GM19397 (cell line): ENCODE results near the gene FCN1.

Experiments used
- ATAC-seq: cut with Tn5 transposase; IDR thresholded peaks from one replicate; pipeline ENCODE4 v1.9.1; 2021; ENCODE audit warnings: mild to moderate bottlenecking, moderate library complexity; ENCODE audit not compliant: unreplicated experiment

FCN1 gene

DNA sequence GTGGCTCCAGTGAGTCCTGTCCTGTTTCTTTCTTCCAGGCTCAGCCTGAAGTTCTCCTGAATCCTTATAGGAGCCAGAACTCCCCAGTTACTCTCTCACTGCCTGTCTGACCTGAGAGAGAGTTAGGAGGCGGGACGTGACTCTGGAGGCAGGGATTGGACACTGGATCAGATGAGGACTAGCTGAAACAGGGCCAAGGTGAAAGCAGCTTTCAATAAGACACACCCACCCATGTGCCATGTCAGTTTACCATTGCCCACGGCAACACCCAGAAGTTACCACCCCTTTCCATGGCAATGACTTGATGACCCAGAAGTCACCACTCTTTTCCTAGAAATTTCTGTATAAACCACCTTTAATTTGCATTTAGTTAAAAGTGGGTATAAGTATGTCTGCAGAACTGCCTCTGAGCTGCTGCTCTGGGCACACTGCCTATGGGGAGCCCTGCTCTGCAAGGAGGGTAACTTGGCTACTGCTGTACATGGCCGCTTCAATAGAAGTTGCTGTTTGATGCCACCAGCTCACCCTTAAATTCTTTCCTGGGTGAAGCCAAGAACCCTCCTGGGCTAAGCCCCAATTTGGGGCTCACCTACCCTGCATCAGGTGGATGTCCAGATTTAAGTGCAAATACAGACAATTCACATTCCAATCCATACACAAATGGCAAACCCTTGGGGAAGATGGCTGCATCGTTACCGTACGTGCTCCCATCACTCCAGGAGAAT lies 23.4 kb downstream of the FCN1 start:
- ATAC-seq, result no peak

DNA sequence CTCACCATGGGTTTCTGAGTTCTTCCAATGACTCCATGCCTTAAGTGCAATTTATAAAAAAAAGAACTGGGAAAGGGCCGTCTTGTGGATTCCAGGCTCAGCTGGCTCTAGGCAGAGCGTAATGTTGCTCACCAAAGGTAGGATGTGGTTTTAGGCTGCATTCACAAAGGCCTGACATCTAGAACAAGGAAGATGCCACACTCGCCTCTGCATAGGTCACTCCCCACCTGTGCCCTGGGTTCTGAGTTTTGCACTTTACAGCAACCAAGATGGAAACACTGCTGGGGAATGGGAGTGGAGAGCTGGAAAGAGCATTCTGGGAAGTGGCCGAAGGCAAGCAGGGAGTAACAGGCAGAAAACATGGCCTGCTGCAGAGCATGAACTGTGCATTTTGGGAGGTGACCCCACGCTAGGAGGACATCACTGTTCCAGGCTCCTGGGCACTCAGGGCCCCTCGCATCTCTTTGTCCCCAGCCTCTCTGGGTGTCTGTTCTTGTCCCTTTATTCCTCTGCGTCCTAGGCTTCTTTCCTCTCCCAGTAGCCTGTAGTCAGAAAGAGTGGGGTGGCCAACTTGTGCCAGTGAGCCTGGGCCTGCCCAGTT lies 24.8 kb downstream of the FCN1 start:
- ATAC-seq, result no peak

DNA sequence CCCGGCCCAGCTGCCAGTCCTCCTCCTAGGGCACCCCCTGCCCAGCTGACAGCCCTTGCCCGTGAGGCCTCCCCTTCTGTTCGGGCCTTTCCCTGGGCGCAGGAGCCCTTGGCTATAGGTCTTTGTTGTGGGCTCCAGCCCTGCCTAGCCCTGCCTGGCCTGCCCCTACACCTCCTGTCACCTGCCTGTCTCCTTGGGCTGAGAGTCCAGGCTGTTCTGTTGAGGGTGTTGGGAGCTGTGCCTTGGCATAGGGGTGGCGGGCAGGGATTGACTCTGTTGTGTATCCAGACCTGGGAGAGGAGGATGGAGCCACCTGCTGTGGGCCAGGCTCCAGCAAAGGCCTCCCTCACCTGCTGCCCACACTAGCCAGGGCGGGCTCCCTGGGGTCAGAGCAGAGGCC lies 25.5 kb downstream of the FCN1 start:
- no peak for ATAC-seq

DNA sequence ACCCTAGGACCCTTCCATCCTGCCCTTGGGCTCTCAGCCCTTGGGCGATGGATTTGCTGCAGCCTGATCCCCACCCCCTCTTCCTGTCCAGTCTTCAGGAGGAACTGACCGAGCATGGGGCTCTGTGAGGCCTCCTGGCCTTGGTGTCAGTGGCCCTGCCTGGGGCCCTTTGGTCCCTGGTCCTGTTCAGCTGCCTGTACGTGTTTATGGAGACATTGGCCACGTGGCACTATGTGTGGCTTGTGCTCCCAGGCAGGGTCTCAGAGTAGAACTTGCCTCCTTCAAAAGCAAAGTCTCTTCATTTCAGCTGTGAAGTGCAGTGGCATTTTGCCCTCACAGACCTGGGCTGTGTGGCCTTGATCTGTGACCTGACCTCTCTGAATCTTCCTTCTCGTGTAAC lies 26.0 kb downstream of the FCN1 start:
- no peak for ATAC-seq

DNA sequence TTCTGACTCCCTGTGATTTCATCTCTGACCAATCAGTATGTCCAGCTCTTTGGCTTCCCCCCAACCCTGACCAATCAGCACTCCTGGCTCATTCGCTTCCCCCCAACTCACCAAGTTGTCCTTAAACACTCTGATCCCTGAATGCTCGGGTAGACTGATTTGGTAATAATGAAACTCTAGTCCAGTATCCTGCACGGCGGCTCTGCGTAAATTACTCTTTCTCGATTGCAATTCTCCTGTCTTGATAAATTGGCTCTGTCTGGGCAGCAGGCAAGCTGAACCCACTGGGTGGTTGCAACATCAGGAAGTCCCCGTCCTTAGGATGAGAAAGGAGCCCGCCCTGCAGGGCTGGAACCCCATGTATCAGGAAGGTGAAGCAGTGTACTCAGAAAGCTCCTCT lies 26.7 kb downstream of the FCN1 start:
- no peak for ATAC-seq

DNA sequence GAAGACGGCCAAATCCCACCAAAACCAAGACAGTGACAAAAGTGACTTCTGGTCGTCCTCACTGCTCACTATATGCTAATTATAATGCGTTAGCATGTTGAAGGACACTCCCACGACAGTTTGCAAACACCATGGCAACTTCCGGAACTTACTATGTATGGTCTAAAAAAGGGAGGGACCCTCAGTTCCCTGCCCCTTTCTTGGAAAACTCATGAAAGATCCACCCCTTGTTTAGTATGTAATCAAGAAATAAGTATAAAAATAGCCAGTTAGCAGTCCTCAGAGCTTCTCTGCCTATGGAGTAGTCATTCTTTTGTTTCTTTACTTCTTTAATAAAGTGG lies 27.6 kb downstream of the FCN1 start:
- ATAC-seq, result no peak

DNA sequence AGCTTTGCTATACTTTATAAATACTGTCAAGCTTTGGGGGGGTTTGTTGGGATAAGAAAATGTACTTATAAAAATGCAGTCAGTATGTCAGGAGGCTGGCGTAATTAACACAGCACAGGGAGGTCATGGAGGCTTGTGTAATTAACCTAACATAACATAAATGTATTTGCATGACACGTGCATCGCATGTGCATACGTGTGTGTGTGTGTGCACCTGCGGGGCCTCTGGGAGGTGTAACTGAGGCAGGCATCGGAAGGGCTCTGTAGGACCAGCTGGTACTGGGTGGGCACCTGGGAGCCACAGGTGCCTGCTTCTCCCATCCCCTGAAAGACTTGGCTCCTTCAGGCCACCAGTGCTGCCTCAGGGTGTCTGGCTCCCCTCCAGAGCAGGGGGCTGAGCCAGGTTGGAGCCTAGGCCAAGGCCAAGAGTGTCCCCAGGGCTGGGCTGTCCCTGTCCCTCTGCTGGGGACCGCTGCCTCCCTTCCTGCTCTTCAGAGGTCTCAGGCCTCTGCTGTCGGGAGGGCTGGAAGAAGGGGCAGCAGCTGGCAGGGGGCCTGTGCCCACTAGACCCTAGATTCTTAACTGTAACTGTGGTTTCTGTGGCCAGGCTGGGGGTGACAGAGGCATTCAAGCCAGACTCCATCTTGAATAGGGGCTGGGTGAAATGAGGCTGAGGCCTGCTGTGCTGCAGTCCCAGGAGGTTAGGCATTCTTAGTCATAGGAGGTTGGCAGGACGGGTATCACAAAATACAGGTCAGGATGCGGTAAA lies 28.1 kb downstream of the FCN1 start:
- no peak for ATAC-seq

DNA sequence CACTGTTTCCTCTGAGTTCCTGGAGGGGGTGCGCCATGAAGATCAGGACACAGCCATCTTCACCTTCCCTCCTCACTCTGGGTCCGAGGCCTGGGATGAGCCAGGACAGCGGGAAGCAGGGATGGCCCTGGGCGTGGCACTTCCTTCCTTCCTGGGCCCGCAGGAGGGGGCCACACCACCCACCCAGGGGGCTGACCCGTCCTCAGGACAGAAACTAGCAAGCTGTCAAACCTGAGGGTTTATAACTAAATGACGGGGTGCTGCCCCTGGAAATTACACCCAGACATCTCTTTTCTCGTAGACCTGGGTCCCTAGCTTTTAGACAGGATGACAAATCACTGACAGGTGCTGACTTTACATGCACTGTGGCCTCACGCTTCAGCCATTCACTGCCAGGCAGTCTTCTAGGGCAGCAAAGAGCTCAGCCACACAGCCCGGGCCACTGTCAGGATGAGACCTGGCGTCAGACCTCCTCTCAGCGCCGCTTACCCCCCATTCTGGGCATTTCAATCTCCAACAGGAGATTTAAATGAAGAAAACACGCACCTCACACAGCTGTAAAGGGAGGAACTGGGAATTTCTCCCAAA lies 29.0 kb downstream of the FCN1 start:
- ATAC-seq, result no peak

DNA sequence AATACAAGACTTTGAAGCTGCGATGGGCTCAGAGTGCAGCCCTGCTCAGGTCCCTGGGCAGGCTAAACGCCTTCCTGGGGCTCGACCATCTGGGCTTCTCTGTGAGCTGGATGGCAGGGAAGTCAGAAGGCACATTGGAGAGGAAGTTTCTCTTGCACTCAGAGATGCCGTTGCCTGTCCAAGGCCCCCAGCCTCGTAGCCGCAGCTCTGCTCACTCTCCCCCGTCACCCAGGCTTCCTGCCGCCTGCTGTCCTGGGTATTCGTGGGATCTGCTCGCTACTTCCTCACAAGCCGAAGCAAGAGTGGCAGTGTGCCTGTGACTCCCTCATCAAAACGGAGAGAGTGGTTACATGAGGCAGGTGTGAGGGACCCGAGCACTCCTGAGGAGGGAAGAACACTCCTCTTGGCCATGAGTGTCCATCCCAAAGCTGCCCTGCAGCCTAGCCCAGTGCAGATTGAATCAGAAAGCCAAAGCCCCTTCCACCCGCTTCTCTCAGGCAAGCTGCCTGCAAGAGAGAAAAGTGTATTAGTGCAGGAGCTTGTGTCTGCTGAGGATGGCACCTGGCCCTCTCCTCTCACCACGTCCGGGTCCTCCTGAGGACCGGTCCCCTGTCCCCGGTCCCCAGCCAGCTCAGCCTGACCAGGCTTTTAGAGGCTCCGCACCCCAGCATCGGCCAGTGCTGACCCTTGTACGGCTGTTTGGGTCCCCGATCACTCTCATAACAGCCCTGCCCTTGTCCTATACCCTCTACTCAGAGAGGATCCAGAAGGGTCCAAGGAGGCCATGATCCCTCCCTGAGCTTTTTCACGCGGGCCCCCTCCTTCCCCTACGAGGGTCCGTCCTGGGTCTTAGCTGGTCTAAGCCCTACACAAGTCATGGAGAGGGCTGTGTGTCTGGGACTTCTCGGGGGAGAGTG lies 29.8 kb downstream of the FCN1 start:
- ATAC-seq, result no peak

DNA sequence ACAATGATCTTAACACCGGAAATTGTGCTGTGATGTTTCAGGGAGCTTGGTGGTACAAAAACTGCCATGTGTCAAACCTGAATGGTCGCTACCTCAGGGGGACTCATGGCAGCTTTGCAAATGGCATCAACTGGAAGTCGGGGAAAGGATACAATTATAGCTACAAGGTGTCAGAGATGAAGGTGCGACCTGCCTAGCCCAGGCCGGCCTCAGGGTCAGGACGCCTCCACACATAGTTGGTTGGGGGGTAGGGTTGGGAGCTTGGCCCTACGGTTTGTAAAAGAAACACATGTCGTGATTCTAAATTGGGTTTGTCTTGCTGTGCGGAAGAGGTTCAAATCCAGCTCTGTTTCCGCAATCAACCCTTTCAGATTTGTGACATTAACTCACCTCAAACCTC lies 30.5 kb downstream of the FCN1 start:
- no peak for ATAC-seq

DNA sequence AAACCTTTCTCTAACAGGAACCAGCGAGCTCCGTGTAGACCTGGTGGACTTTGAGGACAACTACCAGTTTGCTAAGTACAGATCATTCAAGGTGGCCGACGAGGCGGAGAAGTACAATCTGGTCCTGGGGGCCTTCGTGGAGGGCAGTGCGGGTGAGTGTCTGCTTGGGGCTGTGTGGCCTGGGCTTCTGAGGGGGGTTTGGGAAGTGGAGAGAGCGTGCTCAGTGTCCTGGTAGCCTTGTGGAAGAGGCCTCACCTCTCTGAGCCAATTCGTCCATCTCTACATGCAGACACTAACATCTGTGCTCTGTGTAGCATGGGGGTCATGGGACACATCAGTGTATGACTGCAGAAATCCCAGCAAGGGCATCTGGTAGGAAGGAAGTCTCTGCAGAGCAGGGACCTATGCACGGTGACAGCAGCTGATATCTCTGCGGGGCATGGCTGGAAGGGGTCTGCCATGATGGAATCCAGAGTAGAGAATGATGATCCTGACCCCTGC lies 31.2 kb downstream of the FCN1 start:
- no peak for ATAC-seq

DNA sequence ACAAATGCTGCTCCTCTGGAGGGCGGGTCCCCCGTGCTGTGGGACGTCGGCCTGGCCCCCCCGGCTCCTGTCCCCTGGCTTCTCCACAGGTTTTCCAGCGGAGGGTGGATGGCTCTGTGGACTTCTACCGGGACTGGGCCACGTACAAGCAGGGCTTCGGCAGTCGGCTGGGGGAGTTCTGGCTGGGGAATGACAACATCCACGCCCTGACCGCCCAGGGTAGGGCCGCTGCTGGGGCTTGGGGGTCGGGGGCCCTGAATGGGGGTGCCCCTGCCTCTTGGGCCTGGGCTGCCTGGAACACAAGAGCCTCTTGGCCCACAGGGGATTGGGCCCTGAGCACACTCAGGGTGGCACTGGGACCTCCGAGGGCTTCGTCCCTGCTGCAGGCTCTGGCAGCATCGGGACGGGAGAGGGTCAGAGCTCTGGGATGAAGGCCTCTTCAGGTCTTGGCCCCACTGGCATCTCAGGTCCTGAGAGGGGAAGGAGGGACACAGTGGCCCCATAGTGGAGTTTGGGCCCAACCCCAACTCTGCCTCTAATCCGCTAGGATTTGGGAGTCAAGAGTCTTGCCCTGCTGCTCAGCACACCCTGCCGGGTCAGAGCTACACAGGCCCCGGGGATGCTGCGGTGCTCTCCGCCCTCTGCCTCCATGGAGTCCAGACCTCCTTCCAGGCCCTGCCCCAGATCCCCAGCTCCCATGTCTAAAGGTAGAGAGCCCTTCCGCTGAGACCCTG lies 31.9 kb downstream of the FCN1 start:
- ATAC-seq, result no peak

DNA sequence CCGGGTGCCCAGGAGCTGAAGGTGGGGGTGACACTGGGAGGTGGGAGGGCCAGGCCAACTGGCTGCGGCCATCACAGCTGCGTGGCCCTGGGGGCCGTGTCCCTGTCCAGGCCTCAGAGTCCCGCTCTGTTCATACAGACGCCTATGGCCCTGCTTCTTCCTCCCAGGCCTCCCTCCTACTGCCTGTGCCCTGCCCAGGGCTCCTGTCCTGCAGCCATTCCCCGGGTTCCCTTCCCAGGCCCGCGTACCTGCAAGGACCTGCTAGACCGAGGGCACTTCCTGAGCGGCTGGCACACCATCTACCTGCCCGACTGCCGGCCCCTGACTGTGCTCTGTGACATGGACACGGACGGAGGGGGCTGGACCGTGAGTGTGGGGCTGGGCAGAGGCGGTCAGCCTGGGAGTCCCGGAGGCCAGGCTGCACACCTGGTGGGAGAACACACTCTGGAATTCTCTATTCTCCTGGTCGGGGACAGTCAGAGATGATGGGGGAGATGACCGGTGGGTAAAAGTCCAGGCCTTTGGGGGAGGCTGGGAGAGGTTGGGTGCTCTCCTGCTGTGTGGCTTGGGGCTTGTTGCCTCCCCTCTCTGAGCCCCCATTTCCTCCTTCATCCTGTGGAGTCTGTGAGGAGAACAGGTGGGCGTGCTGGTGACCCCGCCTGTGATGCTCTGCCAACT lies 32.6 kb downstream of the FCN1 start:
- ATAC-seq, result no peak

DNA sequence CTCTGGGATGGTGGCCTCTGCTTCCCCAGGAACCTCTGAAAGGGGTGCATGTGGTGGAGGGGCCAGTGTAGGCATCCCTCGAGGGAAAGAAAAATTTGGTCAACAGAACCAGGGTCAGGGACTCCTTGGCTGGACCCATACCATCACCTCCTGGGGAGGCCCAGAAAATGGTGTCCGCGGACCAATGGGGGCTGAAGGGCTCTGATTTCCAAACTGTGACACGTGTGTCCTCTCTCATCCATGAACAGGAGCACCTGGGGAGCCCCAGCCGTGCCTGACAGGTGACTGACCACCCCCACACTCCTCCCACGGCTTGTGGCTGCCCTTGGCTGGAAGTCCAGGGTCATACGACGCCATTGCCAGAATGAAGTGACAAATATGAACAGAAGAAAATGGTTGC lies 33.2 kb downstream of the FCN1 start:
- no peak for ATAC-seq

DNA sequence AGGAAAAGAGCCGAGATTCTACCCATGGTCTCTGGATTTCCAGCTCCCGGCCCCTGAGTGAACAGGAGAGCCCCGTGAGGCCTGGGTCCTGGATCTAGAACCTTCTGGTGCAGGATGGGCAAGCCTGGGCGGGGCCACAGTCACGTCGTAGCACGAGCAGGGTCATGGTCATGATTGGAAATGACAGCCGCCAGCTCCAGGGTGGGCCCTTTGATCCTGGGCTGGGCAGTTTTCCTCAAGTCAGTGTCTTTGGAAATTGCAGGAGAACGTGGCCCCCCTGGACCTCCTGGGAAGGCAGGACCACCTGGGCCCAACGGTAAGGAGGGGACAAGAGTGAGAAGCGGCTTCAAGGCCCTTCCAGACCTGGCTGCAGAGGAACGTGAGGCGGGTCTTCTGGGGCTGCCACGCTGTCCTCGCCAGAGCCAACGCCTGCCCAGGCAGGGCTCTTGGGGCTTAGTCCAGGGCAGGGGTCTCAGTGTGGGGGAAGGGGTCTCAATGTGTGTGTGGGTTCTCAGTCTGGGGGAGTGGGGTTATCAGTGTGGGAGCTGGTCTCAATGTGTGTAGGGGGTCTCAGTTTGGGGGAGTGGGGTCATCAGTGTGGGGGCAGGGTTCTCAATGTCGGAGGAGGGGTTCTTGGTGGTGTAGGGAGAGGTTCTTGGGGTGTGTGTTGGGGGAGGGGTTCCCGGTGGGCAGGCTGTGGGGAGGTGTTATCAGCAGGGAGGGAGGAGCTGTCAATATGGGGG lies 34.5 kb downstream of the FCN1 start:
- no peak for ATAC-seq

DNA sequence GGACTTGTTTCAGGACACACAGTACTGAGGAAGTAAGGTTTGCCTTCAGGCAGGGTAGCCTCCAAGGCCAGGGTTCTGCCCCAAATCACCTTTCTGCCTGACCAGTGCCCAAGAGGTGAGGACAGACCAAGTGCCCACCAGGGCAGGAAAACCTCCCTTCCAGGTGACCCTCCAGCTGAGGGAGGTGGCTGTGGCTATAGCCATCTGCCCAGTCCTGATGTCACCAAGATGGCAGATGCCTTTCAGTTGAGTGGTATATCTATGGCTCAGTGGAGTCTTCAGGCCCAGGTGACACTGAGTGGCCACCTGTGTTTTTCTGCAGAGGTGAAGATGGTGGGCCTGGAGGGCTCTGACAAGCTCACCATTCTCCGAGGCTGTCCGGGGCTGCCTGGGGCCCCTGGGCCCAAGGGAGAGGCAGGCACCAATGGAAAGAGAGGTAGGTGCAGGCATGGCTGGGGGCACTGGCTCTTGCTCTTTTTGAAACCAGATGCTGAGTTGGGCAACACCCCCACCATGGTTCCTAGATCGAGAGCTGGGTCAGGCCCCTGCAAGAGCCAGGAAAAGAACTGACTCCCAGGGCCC lies 35.4 kb downstream of the FCN1 start:
- no peak for ATAC-seq

DNA sequence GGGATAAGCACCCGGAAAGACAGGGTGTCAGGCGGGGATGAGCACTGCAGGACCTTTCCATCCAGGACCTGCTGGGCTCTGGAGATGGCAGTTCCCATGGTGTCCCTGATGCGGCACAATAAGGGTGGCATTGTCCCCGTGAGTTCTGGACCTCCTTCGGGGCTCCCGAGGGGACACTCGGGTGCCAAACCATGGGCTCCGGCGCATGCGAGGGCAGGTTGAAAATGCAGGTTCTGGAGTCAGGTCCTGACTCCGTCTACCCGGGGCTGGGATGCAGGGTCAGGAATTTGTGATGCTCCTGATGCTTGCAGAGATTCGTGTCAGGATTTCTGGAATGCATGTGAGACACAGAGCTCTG lies 36.4 kb downstream of the FCN1 start:
- no peak for ATAC-seq

DNA sequence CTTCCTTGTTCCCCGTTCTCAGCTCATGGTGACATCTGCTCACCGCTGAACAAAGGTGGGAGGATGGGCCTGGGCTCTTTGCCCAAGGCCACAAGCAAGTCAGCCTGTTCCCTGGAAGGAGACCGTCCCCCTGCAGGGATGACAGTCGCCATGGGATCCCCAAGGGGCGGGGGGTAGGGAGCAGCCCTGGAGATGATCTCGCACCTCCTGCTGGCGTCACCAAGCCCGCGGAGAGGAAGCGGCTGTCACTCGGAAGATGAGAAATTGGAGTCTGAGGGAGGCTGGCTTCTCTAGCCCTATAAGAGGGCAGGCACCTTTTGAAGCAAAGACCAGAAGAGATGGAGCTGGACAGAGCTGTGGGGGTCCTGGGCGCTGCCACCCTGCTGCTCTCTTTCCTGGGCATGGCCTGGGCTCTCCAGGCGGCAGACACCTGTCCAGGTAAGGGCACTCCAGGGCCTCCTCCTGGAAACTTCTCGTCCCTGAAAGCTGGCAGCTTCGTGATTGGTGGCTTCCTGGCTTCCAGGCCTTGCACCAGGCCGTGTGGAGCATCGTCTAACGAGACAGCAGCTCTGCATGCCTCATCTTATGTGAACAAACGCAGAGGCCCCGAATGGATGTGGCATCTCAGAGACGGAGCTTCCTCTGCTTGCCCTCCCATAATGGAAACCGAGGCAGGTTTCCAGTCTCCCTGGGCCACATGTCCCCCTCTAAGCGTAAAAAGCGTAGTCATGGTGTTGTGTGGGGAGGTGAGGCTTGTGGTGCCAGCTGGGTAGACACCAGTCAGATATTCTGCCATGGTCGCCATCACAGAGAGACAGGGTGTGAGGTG lies 37.0 kb downstream of the FCN1 start, which contains the start of gene FCN2:
Gene FCN2, plus strand, starts transcription at position 327 of the 829 bp plus-strand sequence. Its CDS starts 12 bp downstream, at position 339.
- ATAC-seq, result no peak
